ENCODE measurements around the gene SPATA20.

The SPATA20 gene

GRCh38 chr17:50559674-50560184 is 12.8 kb downstream of the SPATA20 start:
- Histone ChIP-seq H3K27ac (no peak overlapping the region), H3K36me3 (replicated peaks) (no peaks in the 10 kb centered on the region), H3K4me3 (ENCODE audit: low read depth, low read length) (peak overlapping the region; percentile 39), H3K27me3 (replicated peaks) (peaks cover 62% of the 10 kb centered on the region)
- TF ChIP-seq, protein P1, sequence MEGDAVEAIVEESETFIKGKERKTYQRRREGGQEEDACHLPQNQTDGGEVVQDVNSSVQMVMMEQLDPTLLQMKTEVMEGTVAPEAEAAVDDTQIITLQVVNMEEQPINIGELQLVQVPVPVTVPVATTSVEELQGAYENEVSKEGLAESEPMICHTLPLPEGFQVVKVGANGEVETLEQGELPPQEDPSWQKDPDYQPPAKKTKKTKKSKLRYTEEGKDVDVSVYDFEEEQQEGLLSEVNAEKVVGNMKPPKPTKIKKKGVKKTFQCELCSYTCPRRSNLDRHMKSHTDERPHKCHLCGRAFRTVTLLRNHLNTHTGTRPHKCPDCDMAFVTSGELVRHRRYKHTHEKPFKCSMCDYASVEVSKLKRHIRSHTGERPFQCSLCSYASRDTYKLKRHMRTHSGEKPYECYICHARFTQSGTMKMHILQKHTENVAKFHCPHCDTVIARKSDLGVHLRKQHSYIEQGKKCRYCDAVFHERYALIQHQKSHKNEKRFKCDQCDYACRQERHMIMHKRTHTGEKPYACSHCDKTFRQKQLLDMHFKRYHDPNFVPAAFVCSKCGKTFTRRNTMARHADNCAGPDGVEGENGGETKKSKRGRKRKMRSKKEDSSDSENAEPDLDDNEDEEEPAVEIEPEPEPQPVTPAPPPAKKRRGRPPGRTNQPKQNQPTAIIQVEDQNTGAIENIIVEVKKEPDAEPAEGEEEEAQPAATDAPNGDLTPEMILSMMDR (IDR thresholded peaks at IDR 0.05; ENCODE audit: low read depth, low read length, missing control alignments): no peak
- no peak for DNase-seq
- in situ Hi-C loops (cut with HindIII; ENCODE audit: low pct_ligation_motif_present, low sequenced_read_pairs): loop anchor here (25.0 kb wide), 1 partner anchor 128 kb away; no protein-coding TSS in a partner anchor

DNA sequence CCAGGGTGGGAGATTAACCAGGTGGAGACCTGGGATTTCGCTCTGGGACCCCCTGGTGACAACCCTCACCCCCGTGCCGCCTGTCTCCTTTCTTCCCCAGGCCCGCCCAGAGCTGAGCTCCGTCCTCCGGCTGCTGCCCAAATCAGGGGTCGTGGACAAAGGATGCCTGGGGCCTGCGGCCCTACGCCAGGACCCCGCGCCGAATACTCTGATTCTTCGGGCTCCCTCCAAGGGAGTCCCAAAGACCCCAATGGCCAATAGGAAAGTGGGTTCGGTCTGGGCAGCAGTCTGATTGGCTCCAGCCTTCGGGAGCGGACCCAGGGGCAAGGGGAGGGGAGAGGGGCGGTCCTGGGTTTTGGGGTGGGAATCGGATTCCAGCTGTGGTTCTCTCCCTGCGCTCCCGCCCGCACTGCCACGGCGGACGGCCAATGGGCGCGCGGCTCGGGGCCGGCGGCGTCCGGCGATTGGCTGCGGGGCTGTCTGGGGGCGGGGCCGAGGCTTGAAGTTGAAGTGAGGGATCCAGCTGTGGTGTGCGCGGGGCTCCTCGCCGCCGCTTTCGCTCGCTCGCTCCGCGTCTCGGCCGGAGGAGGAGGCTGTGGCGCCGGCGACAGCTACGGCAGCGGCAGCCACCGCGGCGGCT is 13.3 kb downstream of the SPATA20 start, which contains the start of gene CACNA1G:
TSS of gene CACNA1G (plus strand) at position 531 of the 640 bp plus-strand sequence. CDS start 745 bp downstream, outside the sequence.
- in situ Hi-C loops (cut with HindIII; ENCODE audit: low pct_ligation_motif_present, low sequenced_read_pairs): loop anchor here (25.0 kb wide), 1 partner anchor 127 kb away; no protein-coding TSS in a partner anchor
- Histone ChIP-seq H3K27ac (no peak within 1 kb of the TSS), H3K27me3 (replicated peaks) (peaks cover 62% of the 10 kb centered on the region), H3K36me3 (replicated peaks) (no peaks in the 10 kb centered on the region), H3K4me3 (ENCODE audit: low read depth, low read length) (peak within 1 kb of the TSS; percentile 39)
- peak; percentile 75 for DNase-seq
- TF ChIP-seq, protein P1 (IDR thresholded peaks at IDR 0.05; ENCODE audit: low read depth, low read length, missing control alignments): no peak

DNA sequence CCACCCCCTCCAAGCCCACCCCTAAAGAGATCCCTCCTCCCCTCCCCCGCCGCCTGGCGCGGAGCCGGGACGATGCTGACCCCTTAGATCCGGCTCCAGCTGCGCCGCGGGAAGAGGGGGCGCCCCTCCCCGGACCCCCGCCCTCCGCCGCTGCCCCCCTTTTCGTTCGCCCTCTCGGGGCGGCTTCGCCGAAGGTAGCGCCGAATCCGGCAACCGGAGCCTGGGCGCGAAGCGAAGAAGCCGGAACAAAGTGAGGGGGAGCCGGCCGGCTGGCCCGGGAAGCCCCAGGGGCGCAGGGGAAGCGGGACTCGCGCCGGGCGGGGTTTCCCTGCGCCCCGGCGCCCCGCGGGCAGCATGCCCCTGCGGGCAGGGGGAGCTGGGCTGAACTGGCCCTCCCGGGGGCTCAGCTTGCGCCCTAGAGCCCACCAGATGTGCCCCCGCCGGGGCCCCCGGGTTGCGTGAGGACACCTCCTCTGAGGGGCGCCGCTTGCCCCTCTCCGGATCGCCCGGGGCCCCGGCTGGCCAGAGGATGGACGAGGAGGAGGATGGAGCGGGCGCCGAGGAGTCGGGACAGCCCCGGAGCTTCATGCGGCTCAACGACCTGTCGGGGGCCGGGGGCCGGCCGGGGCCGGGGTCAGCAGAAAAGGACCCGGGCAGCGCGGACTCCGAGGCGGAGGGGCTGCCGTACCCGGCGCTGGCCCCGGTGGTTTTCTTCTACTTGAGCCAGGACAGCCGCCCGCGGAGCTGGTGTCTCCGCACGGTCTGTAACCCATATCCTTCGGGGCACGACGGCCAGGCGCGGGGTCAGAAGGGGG is 14.2 kb downstream of the SPATA20 start:
- no peak for DNase-seq
- TF ChIP-seq, protein P1 (IDR thresholded peaks at IDR 0.05; ENCODE audit: low read depth, low read length, missing control alignments): no peak
- H3K27ac ChIP-seq: no peak overlapping the region
- no peaks in the 10 kb centered on the region for H3K36me3 ChIP-seq (replicated peaks)
- in situ Hi-C loops (cut with HindIII; ENCODE audit: low pct_ligation_motif_present, low sequenced_read_pairs): loop anchor here (25.0 kb wide), 1 partner anchor 126 kb away; no protein-coding TSS in a partner anchor
- peaks cover 65% of the 10 kb centered on the region for H3K27me3 ChIP-seq (replicated peaks)
- H3K4me3 ChIP-seq (ENCODE audit: low read depth, low read length): peak overlapping the region; percentile 9

DNA sequence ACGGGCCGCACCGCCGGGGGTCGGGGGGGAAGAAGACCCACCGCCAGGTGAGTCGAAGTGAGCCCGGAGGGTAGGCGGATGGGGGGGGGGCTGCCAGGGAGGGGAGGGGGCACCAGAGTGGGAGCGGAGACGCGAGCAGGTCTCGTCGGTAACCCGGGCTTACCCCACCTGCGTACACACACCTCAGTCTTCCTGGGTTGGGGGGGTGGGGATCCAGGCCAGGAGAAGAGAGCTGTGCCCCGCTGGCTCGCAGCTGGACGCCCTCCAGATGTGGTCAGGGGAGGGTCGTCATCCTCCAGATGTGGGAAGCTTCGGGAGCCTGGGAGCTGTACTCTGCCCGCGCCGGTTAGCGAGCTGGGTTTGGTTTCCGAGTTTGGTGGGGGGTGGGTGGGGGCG is 14.8 kb downstream of the SPATA20 start:
- no peaks in the 10 kb centered on the region for H3K36me3 ChIP-seq (replicated peaks)
- H3K27me3 ChIP-seq (replicated peaks): peaks cover 70% of the 10 kb centered on the region
- no peak overlapping the region for H3K4me3 ChIP-seq (ENCODE audit: low read depth, low read length)
- TF ChIP-seq, protein P1 (IDR thresholded peaks at IDR 0.05; ENCODE audit: low read depth, low read length, missing control alignments): no peak
- DNase-seq: no peak
- no peak overlapping the region for H3K27ac ChIP-seq
- in situ Hi-C loops (cut with HindIII; ENCODE audit: low pct_ligation_motif_present, low sequenced_read_pairs): loop anchor here (25.0 kb wide), 1 partner anchor 126 kb away; no protein-coding TSS in a partner anchor

DNA sequence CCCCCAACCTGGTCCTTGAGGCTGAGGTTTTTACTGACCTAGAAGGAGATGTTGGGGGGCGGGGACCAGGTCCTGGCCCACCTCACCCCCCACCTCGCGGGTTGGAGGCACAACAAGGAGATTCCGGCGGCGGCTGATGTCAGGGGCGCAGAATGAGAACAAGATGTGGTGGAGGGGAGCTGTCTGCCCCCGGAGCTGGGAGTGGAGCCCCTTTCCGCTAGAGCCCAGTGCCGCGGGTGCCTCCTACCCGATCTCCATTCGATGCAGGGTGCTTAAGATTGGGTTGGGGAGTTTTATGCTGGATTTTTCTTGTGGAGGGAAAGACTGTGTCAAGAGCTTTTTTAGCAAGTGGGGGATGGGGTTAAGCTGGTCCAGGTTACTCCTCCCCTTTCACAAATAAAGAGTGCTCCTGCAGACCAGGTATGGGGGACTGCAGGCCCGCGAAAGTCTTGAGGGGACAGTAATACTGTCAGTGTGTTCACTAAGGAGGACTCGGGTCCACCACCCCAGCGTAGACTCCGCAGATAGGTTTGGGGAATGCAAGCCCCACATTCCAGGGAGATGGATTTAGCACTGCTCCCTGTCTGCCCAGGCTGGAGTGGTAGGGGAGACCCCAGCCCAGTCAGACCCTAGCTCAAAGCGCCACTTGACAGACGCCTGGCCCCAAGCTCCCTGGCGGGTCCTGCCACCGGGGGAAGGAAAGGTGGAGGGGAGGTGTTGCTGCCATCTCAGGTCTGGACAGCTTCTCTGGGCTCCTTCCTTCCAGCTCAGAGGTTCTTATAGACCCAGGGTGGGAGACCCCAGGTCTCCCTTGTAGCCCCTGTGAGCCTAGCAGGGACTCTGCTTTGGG is 15.5 kb downstream of the SPATA20 start:
- Histone ChIP-seq H3K4me3 (ENCODE audit: low read depth, low read length) (no peak overlapping the region), H3K27me3 (replicated peaks) (peaks cover 66% of the 10 kb centered on the region), H3K36me3 (replicated peaks) (no peaks in the 10 kb centered on the region), H3K27ac (no peak overlapping the region)
- DNase-seq: no peak
- in situ Hi-C loops (cut with HindIII; ENCODE audit: low pct_ligation_motif_present, low sequenced_read_pairs): loop anchor here (25.0 kb wide), 1 partner anchor 125 kb away; no protein-coding TSS in a partner anchor
- TF ChIP-seq, protein P1 (IDR thresholded peaks at IDR 0.05; ENCODE audit: low read depth, low read length, missing control alignments): no peak

Measured in brain microvascular endothelial cell (primary cell).